ENCODE data around the gene PIK3R4.
A peak's percentile ranks its signal among the peaks of the same experiment; 100 is the strongest.

The PIK3R4 gene

GRCh38 chr3:130746246-130747039 is at the start of gene PIK3R4:
Gene PIK3R4, minus strand, starts transcription at chr3:130746829. Its CDS starts 1,611 bp downstream, at chr3:130745218.
- DNase-seq: peak; percentile 99

GRCh38 chr3:130795396-130795795 is 48.8 kb upstream of the PIK3R4 start:
- DNase-seq: no peak

- no peak for DNase-seq
These were observed 45.6 kb upstream of the PIK3R4 start for GRCh38 chr3:130792246-130792645.

- no peak for DNase-seq
These were observed 43.2 kb upstream of the PIK3R4 start for GRCh38 chr3:130789782-130790322.

- DNase-seq: no peak
These were observed 40.9 kb upstream of the PIK3R4 start for GRCh38 chr3:130787422-130788068.

- DNase-seq: no peak
These were observed 39.7 kb upstream of the PIK3R4 start for GRCh38 chr3:130786306-130786705.

- DNase-seq: no peak
These were observed 37.0 kb upstream of the PIK3R4 start for GRCh38 chr3:130783629-130784028.

GRCh38 chr3:130779486-130779885 is 32.9 kb upstream of the PIK3R4 start:
- DNase-seq: no peak

- no peak for DNase-seq
These were observed 32.4 kb upstream of the PIK3R4 start for GRCh38 chr3:130779031-130779430.

GRCh38 chr3:130773366-130773765 is 26.7 kb upstream of the PIK3R4 start:
- no peak for DNase-seq

- DNase-seq: no peak
These were observed 25.5 kb upstream of the PIK3R4 start for GRCh38 chr3:130772129-130772528.

GRCh38 chr3:130770644-130771043 is 24.0 kb upstream of the PIK3R4 start:
- DNase-seq: peak; percentile 14

GRCh38 chr3:130761730-130762311 is 15.2 kb upstream of the PIK3R4 start:
- DNase-seq: no peak

- DNase-seq: no peak
These were observed 14.3 kb upstream of the PIK3R4 start for GRCh38 chr3:130760922-130761321.

GRCh38 chr3:130759692-130760338 is 13.2 kb upstream of the PIK3R4 start:
- DNase-seq: peak; percentile 82

- no peak for DNase-seq
These were observed 12.2 kb upstream of the PIK3R4 start for GRCh38 chr3:130758624-130759369.

GRCh38 chr3:130757611-130758150 is 11.1 kb upstream of the PIK3R4 start:
- no peak for DNase-seq

GRCh38 chr3:130755666-130756065 is 9.0 kb upstream of the PIK3R4 start:
- no peak for DNase-seq

- no peak for DNase-seq
These were observed 2.4 kb upstream of the PIK3R4 start for GRCh38 chr3:130748981-130749380.

- no peak for DNase-seq
These were observed 1.8 kb upstream of the PIK3R4 start for GRCh38 chr3:130748467-130748861.

GRCh38 chr3:130743354-130743753 is 3.3 kb downstream of the PIK3R4 start:
- no peak for DNase-seq

- no peak for DNase-seq
These were observed 4.6 kb downstream of the PIK3R4 start for GRCh38 chr3:130741946-130742610.
